GM23338 (cell line): ENCODE data around the gene DAO. TPM values are rescaled to one million over a fixed set of nuclear protein-coding genes. Genes with fewer than 3 reads are reported as not detected.
A peak's percentile ranks its signal among the peaks of the same experiment; 100 is the strongest.

Experiments
- ATAC-seq: fragments of 200-7000 bp; cut with Tn5 transposase; 3 replicates; pipeline ENCODE4 v1.9.1; 2020
- DNase-seq: peaks from one replicate; pipeline ENCODE4 v3.0.0-alpha.2; 2015; ENCODE audit warnings: low spot score
- H2AFZ ChIP-seq: fragments of 200-600 bp; sonication (generic); 2 replicates; pipeline ENCODE4 v1.8.0; 2016; ENCODE audit warnings: antibody characterized with exemption, mild to moderate bottlenecking, moderate library complexity
- H3F3A ChIP-seq: fragments of 200-600 bp; sonication (generic); replicated peaks from 2 replicates; pipeline ENCODE4 v1.8.0; 2017; ENCODE audit warnings: antibody characterized with exemption, mixed run types, low read depth
- H3K27ac ChIP-seq: fragments of 200-600 bp; sonication (generic); 2 replicates; pipeline ENCODE4 v1.6.1; 2016; ENCODE audit warnings: low read depth
- H3K27me3 ChIP-seq: fragments of 200-600 bp; sonication (generic); 2 replicates; pipeline ENCODE4 v1.8.0; 2016; ENCODE audit warnings: mild to moderate bottlenecking, mixed run types, moderate library complexity; ENCODE audit not compliant: insufficient read depth
- H3K36me3 ChIP-seq: fragments of 200-600 bp; sonication (generic); 2 replicates; pipeline ENCODE4 v1.8.0; 2016; ENCODE audit warnings: mild to moderate bottlenecking; ENCODE audit not compliant: insufficient read depth
- H3K4me1 ChIP-seq: fragments of 200-600 bp; sonication (generic); 2 replicates; pipeline ENCODE4 v1.8.0; 2016; ENCODE audit warnings: mild to moderate bottlenecking, moderate library complexity; ENCODE audit not compliant: insufficient read depth
- H3K4me2 ChIP-seq: fragments of 200-600 bp; sonication (generic); 2 replicates; pipeline ENCODE4 v1.7.1; 2017; ENCODE audit warnings: mixed run types
- H3K4me3 ChIP-seq: fragments of 200-600 bp; sonication (generic); 2 replicates; pipeline ENCODE4 v1.6.1; 2016; ENCODE audit warnings: mixed run types
- H3K79me2 ChIP-seq: fragments of 200-600 bp; sonication (generic); replicated peaks from 2 replicates; pipeline ENCODE4 v1.8.0; 2017; ENCODE audit warnings: mild to moderate bottlenecking; ENCODE audit not compliant: insufficient read depth
- H3K9me2 ChIP-seq: fragments of 200-600 bp; sonication (generic); 2 replicates; pipeline ENCODE4 v1.8.0; 2017; ENCODE audit not compliant: insufficient read depth
- H4K20me1 ChIP-seq: fragments of 200-600 bp; sonication (generic); replicated peaks from 2 replicates; pipeline ENCODE4 v1.8.0; 2017; ENCODE audit warnings: mild to moderate bottlenecking; ENCODE audit not compliant: insufficient read depth
- H3K27ac Mint-ChIP-seq: 2 replicates; pipeline ENCODE4 v1.8.0; 2020; ENCODE audit warnings: inconsistent platforms, mild to moderate bottlenecking, moderate library complexity, mixed read lengths
- H3K27me3 Mint-ChIP-seq: 3 replicates; pipeline ENCODE4 v1.8.0; 2022; ENCODE audit warnings: low read depth, mild to moderate bottlenecking, moderate library complexity, mixed read lengths, inconsistent platforms; ENCODE audit not compliant: insufficient read depth, poor library complexity
- H3K36me3 Mint-ChIP-seq: 3 replicates; pipeline ENCODE4 v1.8.0; 2021; ENCODE audit warnings: low read depth, mild to moderate bottlenecking, inconsistent platforms, moderate library complexity, mixed read lengths
- H3K4me1 Mint-ChIP-seq: 3 replicates; pipeline ENCODE4 v1.8.0; 2020; ENCODE audit warnings: mild to moderate bottlenecking, inconsistent platforms, mixed read lengths
- H3K4me3 Mint-ChIP-seq: 3 replicates; pipeline ENCODE4 v1.8.0; 2021; ENCODE audit warnings: moderate library complexity, mild to moderate bottlenecking, inconsistent platforms, mixed read lengths
- H3K9me3 Mint-ChIP-seq: 3 replicates; pipeline ENCODE4 v1.8.0; 2020; ENCODE audit warnings: moderate library complexity, mild to moderate bottlenecking, inconsistent platforms, mixed read lengths
- JUNB ChIP-seq: IDR thresholded peaks from one replicate; pipeline ENCODE4 v1.6.1; 2016; ENCODE audit warnings: antibody characterized with exemption; ENCODE audit not compliant: unreplicated experiment
- REST ChIP-seq: IDR thresholded peaks from one replicate; pipeline ENCODE4 v1.6.1; 2018; ENCODE audit warnings: antibody characterized with exemption; ENCODE audit not compliant: unreplicated experiment
- polyA plus RNA-seq: library from polyadenylated mRNA; unstranded; fragments of >200 nt; fragmentation: Nextera tagmentation; extraction: Ambion mirVana; gene quantifications from 2 replicates; pipeline ENCODE4 v1.2.1, GENCODE V29; 2016
- total RNA-seq: library from RNA; depleted of rRNA; stranded (reverse); fragments of >200 nt; shearing (Covaris generic); gene quantifications from 2 replicates; pipeline ENCODE4 v1.2.3, GENCODE V29; 2014
- TF ChIP-seq, protein P1 (sequence below), 2 experiments: fragments of 200-600 bp in 1 of 2; sonication (generic) in 1 of 2; conservative IDR thresholded peaks; 2 replicates each; pipeline versions ENCODE4 v1.5.1 to v1.6.1; 2016 to 2017; ENCODE audit warnings: antibody characterized with exemption in 2 of 2, low read depth in 2 of 2, mild to moderate bottlenecking in 2 of 2, moderate library complexity in 1 of 2

The DAO gene
- total and polyA plus RNA-seq, 2 experiments from 2014 or later: not detected

- peaks cover 15% of the 10 kb centered on the region for H3K79me2 ChIP-seq
- H3K27me3 Mint-ChIP-seq: peaks cover 13% of the 10 kb centered on the region
- H3K4me3 ChIP-seq: no peak overlapping the region
- DNase-seq: no peak
- no peaks in the 10 kb centered on the region for H4K20me1 ChIP-seq
- H3K4me1 Mint-ChIP-seq: peaks cover 35% of the 10 kb centered on the region
- H3K27ac ChIP-seq: no peak overlapping the region
- H3K36me3 Mint-ChIP-seq: peaks cover 9% of the 10 kb centered on the region
- 0 out of 2 replicates have a peak, but pooled peaks cover 3% of the 10 kb centered on the region for H3K36me3 ChIP-seq
- peak overlapping the region; percentile 91; the same call in 1 of the 2 replicates for H2AFZ ChIP-seq
- ATAC-seq: no peak
- peaks cover 8% of the 10 kb centered on the region for H3K9me3 Mint-ChIP-seq
- peaks cover 25% of the 10 kb centered on the region for H3K4me1 ChIP-seq
- H3K27me3 ChIP-seq: peaks cover 12% of the 10 kb centered on the region
- no peak overlapping the region for H3K27ac Mint-ChIP-seq
- TF ChIP-seq JUNB: no peak
- TF ChIP-seq, protein P1, sequence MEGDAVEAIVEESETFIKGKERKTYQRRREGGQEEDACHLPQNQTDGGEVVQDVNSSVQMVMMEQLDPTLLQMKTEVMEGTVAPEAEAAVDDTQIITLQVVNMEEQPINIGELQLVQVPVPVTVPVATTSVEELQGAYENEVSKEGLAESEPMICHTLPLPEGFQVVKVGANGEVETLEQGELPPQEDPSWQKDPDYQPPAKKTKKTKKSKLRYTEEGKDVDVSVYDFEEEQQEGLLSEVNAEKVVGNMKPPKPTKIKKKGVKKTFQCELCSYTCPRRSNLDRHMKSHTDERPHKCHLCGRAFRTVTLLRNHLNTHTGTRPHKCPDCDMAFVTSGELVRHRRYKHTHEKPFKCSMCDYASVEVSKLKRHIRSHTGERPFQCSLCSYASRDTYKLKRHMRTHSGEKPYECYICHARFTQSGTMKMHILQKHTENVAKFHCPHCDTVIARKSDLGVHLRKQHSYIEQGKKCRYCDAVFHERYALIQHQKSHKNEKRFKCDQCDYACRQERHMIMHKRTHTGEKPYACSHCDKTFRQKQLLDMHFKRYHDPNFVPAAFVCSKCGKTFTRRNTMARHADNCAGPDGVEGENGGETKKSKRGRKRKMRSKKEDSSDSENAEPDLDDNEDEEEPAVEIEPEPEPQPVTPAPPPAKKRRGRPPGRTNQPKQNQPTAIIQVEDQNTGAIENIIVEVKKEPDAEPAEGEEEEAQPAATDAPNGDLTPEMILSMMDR (conservative IDR thresholded peaks at IDR 0.05; ENCODE audit: low read depth in 2 of 2): no peak
- TF ChIP-seq REST: no peak
- H3K4me2 ChIP-seq: no peak overlapping the region
- H3K9me2 ChIP-seq: no peaks in the 10 kb centered on the region
- H3F3A ChIP-seq: no peaks in the 10 kb centered on the region
- no peak overlapping the region for H3K4me3 Mint-ChIP-seq
Measured at GRCh38 chr12:108859923-108860291, 20.0 kb upstream of the DAO start.

GRCh38 chr12:108860443-108860842 lies 19.4 kb upstream of the DAO start:
- H4K20me1 ChIP-seq: no peaks in the 10 kb centered on the region
- peaks cover 12% of the 10 kb centered on the region for H3K27me3 ChIP-seq
- H3K4me1 Mint-ChIP-seq: peaks cover 35% of the 10 kb centered on the region
- H3K79me2 ChIP-seq: peaks cover 9% of the 10 kb centered on the region
- 0 out of 2 replicates have a peak overlapping the region, but pooled peaks have one; percentile 41 for H3K4me2 ChIP-seq
- H3K4me1 ChIP-seq: peaks cover 25% of the 10 kb centered on the region
- H3F3A ChIP-seq: no peaks in the 10 kb centered on the region
- H2AFZ ChIP-seq: peak overlapping the region; percentile 91
- TF ChIP-seq JUNB: no peak
- peaks cover 4% of the 10 kb centered on the region; the same call in 2 of the 3 replicates for H3K36me3 Mint-ChIP-seq
- no peak for DNase-seq
- peaks cover 12% of the 10 kb centered on the region for H3K27me3 Mint-ChIP-seq
- no peak for ATAC-seq
- H3K9me3 Mint-ChIP-seq: peaks cover 3% of the 10 kb centered on the region; the same call in 2 of the 3 replicates
- no peaks in the 10 kb centered on the region for H3K36me3 ChIP-seq
- no peaks in the 10 kb centered on the region for H3K9me2 ChIP-seq
- H3K27ac Mint-ChIP-seq: peak overlapping the region; percentile 2; the same call in 1 of the 2 replicates
- H3K4me3 Mint-ChIP-seq: no peak overlapping the region
- H3K27ac ChIP-seq: no peak overlapping the region
- H3K4me3 ChIP-seq: no peak overlapping the region
